Suppressor macrophage treated with lipopolysaccharide for 1 hour (primary cell): ENCODE data around the gene ZSWIM6.

Experiments
- DNase-seq, 3 donors: peaks; one replicate each; pipeline ENCODE4 v3.0.0-alpha.2; 2020 to 2022

Gene ZSWIM6

GRCh38 chr5:61449804-61450492 lies 117.9 kb downstream of the ZSWIM6 start:
- DNase-seq, result peak in 2 of 3 donors; percentile 17 to 29

DNA sequence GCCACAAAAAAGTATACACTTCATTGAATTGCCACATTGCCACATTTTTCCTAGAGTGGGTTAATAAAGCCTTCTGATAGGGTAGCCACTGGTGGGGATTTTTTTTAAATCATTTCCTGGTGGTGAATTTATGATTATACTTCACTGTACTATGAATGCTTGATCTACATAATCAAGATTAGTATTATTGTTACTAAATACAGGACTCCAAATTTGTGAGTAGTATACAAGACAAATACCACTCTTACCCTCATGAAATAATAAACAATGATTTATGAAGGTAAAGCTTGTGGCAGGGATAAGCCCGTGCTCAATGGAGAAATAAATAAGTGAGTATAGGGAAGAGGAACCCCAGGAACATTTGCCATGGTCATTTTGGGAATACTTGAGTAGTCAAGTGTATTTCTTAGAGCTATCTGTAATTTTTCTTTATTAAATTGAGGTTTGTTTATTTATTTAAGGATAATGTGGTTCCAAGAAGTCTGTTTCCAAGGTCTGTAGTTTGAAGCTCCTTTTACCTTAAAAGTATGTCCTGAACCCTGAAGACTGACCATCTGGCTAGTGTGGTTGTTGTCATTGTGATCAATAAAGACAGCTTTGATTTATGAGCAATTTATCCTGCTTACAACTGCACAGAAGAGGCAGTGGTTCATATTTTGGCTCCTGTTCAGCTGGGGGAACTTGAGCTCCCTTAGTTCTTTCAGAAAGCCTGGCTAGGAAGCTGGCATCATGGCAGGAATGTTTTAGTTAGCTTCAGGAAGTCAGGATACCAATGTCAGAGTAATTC lies 118.6 kb downstream of the ZSWIM6 start:
- DNase-seq, result no peak

GRCh38 chr5:61455179-61456006 lies 123.3 kb downstream of the ZSWIM6 start:
- DNase-seq, result no peak

GRCh38 chr5:61460471-61460870 lies 128.4 kb downstream of the ZSWIM6 start:
- no peak for DNase-seq

DNA sequence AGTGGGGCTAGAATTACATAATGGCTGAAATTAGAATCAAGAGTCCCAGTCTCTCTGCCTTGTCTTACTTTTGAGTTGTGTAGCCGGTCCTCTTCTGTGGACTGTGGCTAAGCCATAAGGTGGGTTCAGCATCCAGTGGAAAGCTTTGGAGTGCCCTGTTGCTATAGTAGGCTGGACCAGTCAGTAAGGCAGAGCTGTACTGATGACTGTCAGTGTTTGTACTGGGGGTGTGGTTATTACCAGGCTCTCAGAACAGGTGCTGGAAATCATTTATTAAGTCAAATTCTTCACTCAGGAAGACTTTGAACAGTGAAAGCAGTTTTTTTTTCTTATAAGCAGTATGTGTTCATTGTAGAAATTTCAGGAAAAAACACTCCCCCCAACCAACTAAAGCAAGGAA lies 129.4 kb downstream of the ZSWIM6 start:
- no peak for DNase-seq

DNA sequence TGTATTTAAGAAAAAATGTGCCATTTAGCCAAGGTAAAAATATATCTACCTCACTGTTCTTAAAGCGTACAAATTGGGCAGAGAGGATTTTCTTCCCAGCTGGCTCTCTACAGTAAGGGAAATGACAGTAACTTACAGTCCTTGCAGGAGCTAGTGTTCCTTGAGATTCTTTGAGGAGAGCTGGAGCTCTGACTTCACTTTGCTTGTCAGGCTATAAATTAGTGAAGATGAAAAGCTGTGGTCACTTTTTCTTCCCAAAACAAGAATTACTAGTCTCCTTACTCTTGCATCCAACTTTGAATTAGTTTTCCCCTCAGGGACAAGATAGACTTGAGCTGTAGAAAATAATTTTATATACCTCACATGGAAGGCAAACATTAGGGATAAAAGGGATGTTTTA lies 129.9 kb downstream of the ZSWIM6 start:
- no peak for DNase-seq

GRCh38 chr5:61463596-61463995 lies 131.5 kb downstream of the ZSWIM6 start:
- DNase-seq, result no peak

- DNase-seq, result no peak
These were observed 132.5 kb downstream of the ZSWIM6 start for GRCh38 chr5:61464512-61464911.

DNA sequence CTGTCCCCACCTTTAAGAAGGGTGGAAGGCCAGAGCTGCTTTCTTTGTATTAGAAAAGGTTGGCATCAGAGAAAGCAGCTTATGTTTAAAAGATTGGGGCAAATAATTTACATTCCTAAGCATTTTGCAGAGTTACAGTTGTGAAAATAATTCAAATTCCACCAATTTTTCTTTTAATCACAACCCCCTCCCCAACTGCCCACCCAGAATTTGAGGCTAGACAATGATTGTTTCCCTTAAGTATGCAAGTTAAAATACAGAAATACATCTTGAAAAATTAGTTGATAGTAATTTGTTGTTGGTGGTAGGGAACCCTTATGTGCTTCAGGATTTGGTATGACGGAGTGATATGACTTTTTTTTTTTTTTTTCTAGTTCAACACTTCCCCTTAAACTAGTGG lies 133.0 kb downstream of the ZSWIM6 start:
- no peak for DNase-seq

DNA sequence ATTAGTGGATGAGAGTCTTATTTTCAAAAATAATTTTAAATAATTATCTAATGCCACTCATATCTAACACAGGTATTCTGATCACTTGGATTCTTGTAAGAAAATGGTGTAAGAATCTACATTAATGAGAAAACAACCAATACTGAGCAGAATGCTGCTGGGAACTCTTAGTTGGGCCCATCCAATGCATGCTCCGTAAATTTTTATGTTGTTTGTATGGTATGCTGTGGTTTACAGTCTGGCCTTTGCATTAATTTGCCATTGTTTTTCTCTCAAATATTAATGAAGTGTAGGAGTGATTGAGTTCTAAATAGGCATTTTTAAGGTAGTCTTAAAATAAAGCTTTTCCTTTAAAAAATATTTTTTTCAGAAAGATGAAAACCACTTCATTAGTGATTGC lies 133.4 kb downstream of the ZSWIM6 start:
- DNase-seq, result no peak

DNA sequence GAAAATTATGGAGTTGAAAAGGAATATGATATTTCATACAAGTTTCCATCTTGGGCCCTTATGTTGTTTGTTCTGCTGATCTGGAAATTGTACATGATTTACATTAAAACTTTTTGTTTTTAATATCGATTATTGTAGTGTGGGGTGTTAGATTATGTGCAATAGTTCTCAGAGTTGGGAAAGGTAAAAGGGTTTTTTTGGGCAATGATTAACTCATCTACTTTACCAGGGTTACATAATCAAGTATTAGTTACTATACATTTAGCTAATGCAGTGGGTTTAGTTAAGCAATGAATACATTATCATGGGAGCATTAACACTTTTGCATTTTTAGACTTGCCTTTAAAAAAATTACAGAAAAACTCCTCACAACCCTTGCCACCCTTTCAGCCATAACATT lies 134.0 kb downstream of the ZSWIM6 start:
- peak; percentile 8 to 48 (median 32) for DNase-seq

DNA sequence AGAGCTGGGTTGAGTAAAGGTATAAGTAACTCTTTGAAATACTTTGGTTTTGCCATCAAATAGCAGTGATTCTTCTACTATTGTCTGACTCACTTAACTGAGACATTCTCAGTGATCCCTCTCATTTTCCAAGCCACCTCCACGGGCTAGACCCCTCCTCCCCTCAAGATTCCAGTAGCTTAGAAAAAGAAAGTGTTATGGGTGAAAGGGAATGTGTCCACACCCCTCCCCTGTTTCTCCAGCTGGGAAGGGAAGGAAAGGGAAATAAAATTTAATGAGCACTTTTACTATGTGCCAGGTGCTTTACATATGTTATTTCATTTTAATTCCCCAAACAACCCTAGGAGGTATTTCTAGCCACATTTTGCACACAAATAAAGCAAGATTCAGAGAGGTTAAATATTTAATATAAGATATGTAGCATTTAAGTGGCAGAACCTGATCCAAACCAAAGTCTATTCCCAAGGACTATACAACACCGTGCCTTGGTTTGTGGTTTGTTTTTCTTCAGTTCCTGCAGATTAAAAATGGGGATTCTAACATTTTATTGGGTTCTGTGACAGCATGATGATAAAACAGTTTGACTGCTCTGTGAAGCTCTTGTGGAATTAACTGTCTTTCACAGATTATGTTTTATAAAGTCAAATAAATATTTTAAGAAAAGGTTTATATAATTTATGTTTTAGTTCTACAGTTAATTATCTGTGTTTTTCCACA lies 135.9 kb downstream of the ZSWIM6 start:
- DNase-seq, result no peak

DNA sequence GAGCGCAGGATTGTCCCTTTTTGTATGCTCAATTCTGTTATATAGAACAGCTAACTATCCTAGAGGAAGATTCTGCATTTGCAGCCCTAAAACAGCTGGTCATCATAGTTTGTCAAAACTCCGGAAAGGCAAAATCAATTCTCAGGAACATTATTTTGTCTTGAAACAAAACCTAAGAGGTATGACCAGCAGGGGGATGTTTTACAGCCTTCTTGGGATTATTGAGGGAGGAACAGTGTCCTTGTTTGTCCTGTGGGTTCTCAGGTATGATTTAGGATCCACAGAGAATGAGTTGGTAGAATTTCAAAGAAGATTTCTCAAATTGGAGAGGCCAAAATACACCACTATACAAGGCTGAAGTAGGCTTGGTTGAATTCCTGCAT lies 136.4 kb downstream of the ZSWIM6 start:
- DNase-seq, result no peak

DNA sequence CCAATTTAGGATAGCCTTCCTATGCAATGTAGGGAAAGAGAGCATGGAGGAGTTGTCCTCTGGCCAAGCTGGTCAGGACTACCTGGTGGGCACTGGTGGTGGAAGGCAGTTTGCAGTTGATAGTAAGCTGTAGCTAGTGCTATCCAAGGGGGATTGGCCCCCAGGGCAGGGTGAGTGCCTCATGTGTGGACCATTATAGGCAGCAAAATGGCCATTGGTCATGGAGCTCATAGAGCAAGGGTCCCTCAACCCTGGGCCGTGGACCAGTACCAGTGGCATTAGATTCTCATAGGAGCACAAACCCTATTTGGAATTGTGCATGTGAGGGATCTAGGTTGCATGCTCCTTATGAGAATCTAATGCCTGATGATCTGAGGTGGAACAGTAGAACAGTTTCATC lies 139.3 kb downstream of the ZSWIM6 start:
- no peak for DNase-seq

- DNase-seq, result no peak
These were observed 140.3 kb downstream of the ZSWIM6 start for GRCh38 chr5:61472172-61472958.

GRCh38 chr5:61474746-61475145 lies 142.7 kb downstream of the ZSWIM6 start:
- DNase-seq, result no peak

DNA sequence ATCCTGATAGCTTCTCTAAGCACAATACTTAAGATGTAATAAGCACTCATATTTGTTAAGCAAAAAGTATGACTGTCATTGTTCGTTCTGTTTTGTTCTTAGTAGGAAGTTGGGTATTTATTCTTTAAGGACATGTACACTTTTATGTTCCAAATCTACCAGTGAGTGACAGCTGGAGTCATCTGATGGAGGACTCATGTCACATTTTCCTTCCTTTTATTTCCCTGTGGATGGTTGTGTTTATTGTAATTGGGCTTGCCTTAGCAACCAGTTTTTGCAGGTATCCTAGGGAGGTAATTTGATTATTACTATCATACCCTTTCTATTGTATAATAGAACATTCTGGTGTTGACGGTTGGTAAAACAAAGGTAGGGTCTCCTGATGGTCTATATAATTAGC lies 145.7 kb downstream of the ZSWIM6 start:
- DNase-seq, result no peak

DNA sequence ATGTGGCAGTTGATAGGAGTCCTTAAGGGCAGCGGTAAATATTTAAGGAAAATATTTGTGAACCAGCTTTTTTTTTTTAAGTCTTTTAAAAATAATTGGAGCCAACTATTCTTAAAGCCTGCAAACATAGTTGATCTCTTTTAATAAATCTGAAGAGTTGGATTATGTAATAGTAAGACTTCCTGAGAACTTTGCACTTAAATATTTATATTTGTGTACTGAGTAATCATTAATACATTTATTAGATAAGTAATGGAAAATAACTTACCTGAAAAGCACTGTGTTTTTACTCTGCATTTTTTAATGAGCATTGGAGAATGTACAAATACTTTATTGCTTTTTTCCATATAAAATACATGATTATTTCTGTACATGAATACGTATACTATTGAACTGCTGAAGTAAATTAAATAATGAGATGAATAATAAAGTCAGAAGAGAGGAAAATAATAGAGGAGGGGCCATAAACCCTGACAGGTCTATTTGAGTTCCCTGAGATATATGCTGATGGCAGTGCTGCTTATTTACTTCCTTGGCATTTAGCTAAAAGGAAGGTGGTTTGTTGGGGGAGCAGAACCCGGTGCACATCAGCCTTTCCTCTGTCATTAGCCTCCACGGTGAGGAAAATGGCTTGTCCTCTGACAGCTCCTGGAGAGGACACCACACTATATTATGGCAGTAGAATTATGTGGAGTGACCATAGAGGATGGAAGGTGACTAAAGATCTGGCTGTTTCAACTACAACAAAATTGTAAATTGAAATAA lies 148.0 kb downstream of the ZSWIM6 start:
- no peak for DNase-seq

GRCh38 chr5:61482980-61483379 lies 150.9 kb downstream of the ZSWIM6 start:
- no peak for DNase-seq

GRCh38 chr5:61486476-61486875 lies 154.4 kb downstream of the ZSWIM6 start:
- no peak for DNase-seq

GRCh38 chr5:61489574-61489973 lies 157.5 kb downstream of the ZSWIM6 start:
- DNase-seq, result no peak
